Measurements from ENCODE around the gene HNRNPA3.

GRCh38 chr2:177174486-177174885 is 38.1 kb upstream of the HNRNPA3 start:
- TF ChIP-seq EZH2 (IDR thresholded peaks at IDR 0.05; ENCODE audit: borderline replicate concordance, low read depth, low read length, severe bottlenecking) (no peak), CTCF (IDR thresholded peaks at IDR 0.05; ENCODE audit: borderline replicate concordance, extremely low read depth, low read length, poor library complexity, severe bottlenecking) (no peak)

All from DND-41 (cell line).